ENCODE measurements around the gene TAF11L2. TPM values are rescaled to one million over a fixed set of nuclear protein-coding genes. Genes with fewer than 3 reads are reported as not detected.
"Not testable (repeated sequence)": the region's sequence is repeated elsewhere in the genome, so short reads cannot be mapped to it uniquely, and the experiment has no call there.

TAF11L2 gene
- total RNA-seq, 1 donor from 2014 or later, result not detected

- DNase-seq, result not testable (repeated sequence)
Observed at GRCh38 chr5:17526504-17526903, 28.5 kb downstream of the TAF11L2 start.

- not testable (repeated sequence) for DNase-seq
Observed at GRCh38 chr5:17528369-17528768, 30.3 kb downstream of the TAF11L2 start, which contains the start of gene TAF11L6. TSS of gene TAF11L6 (plus strand) at chr5:17528669.

Small RNAs within 50 kb of the gene (small RNA-seq; reads per million reads assigned to genes)
- gene AC106774.3 (ENCODE audit: low replicate concordance), result not detected

Other genes with a start within 250 kb of the TAF11L2 start
- gene TAF11L3, start 20.1 kb downstream of the TAF11L2 start, total RNA-seq, result not detected
- gene TAF11L4, start 23.6 kb downstream of the TAF11L2 start, total RNA-seq, result not detected
- gene TAF11L5, start 27.0 kb downstream of the TAF11L2 start, total RNA-seq, result not detected
- gene TAF11L6, start 30.4 kb downstream of the TAF11L2 start, total RNA-seq, result not detected
- gene TAF11L7, start 87.5 kb downstream of the TAF11L2 start, total RNA-seq, result not detected
- not detected for gene TAF11L8, start 92.7 kb downstream of the TAF11L2 start, total RNA-seq
- gene TAF11L9, start 96.2 kb downstream of the TAF11L2 start, total RNA-seq, result not detected
- not detected for gene TAF11L10, start 99.6 kb downstream of the TAF11L2 start, total RNA-seq
- gene TAF11L11, start 106.0 kb downstream of the TAF11L2 start, total RNA-seq, result not detected
- not detected for gene TAF11L12, start 112.2 kb downstream of the TAF11L2 start, total RNA-seq
- gene TAF11L13, start 133.9 kb downstream of the TAF11L2 start, total RNA-seq, result not detected
- not detected for gene TAF11L14, start 136.2 kb downstream of the TAF11L2 start, total RNA-seq

Measured in skin of body (tissue), 3 donors.